ENCODE data around the gene SH3PXD2A. TPM values are rescaled to one million over a fixed set of nuclear protein-coding genes. Genes with fewer than 3 reads are reported as not detected.

The SH3PXD2A gene
- total RNA-seq, 1 experiment from 2014 or later: 6.3 TPM

DNA sequence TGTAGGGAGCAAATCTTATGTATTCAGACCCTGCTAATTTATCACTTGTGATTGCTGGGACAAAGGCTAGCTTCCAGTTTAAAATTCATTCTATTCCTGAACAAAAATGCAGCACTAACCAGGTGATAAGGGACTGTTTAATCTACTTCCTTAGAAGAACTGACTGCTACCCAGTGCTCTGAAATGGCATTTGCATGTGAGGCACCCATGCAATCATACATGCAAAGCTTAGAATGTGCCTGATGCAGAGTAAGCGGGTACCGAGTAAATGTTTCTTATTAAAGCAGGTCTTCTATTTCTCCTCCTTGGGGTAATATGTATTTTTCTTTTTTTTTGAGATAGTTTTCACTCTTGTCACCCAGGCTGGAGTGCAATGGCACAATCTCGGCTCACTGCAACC lies 307.4 kb downstream of the SH3PXD2A start:
- BruUV-seq (replicated peaks): no TSS peak
- no peaks in the 10 kb centered on the region for H3K36me3 ChIP-seq (ENCODE audit: control insufficient read depth, insufficient read depth, low read length)
- ChIA-PET CTCF (interaction anchor here (0.6 kb wide), 1 partner anchor 86 kb away, joined by 4 read pairs; no protein-coding TSS in a partner anchor), POLR2A (no interaction called here)
- no peaks in the 10 kb centered on the region for H3K36me3 Mint-ChIP-seq (ENCODE audit: insufficient read depth, unreplicated experiment)
- TF ChIP-seq, protein P1, sequence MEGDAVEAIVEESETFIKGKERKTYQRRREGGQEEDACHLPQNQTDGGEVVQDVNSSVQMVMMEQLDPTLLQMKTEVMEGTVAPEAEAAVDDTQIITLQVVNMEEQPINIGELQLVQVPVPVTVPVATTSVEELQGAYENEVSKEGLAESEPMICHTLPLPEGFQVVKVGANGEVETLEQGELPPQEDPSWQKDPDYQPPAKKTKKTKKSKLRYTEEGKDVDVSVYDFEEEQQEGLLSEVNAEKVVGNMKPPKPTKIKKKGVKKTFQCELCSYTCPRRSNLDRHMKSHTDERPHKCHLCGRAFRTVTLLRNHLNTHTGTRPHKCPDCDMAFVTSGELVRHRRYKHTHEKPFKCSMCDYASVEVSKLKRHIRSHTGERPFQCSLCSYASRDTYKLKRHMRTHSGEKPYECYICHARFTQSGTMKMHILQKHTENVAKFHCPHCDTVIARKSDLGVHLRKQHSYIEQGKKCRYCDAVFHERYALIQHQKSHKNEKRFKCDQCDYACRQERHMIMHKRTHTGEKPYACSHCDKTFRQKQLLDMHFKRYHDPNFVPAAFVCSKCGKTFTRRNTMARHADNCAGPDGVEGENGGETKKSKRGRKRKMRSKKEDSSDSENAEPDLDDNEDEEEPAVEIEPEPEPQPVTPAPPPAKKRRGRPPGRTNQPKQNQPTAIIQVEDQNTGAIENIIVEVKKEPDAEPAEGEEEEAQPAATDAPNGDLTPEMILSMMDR (IDR thresholded peaks at IDR 0.05; ENCODE audit: insufficient read depth in 1 of 2, low read depth in 1 of 2, low read length in 1 of 2, severe bottlenecking in 1 of 2, unreplicated experiment in 1 of 2): no peak
- no peak overlapping the region for H3K27ac Mint-ChIP-seq (ENCODE audit: unreplicated experiment)
- H3K4me1 ChIP-seq: peaks cover 5% of the 10 kb centered on the region
- DNase-seq: no peak
- no peaks in the 10 kb centered on the region for H3K27me3 ChIP-seq (replicated peaks; ENCODE audit: control insufficient read depth, insufficient read depth, low read length)
- no peaks in the 10 kb centered on the region for H3K9me3 ChIP-seq
- no peak overlapping the region for H3K4me3 Mint-ChIP-seq (ENCODE audit: unreplicated experiment)
- intact Hi-C loops (cut with micrococcal nuclease; ENCODE audit: unreplicated experiment): no loop called here
- H3K4me1 Mint-ChIP-seq (ENCODE audit: low read depth, unreplicated experiment): peaks cover 12% of the 10 kb centered on the region
- H3K4me3 ChIP-seq (ENCODE audit: low read depth, low read length): no peak overlapping the region
- no peaks in the 10 kb centered on the region for H3K9me3 Mint-ChIP-seq (ENCODE audit: unreplicated experiment)
- no peaks in the 10 kb centered on the region for H3K27me3 Mint-ChIP-seq (ENCODE audit: insufficient read depth, unreplicated experiment)

DNA sequence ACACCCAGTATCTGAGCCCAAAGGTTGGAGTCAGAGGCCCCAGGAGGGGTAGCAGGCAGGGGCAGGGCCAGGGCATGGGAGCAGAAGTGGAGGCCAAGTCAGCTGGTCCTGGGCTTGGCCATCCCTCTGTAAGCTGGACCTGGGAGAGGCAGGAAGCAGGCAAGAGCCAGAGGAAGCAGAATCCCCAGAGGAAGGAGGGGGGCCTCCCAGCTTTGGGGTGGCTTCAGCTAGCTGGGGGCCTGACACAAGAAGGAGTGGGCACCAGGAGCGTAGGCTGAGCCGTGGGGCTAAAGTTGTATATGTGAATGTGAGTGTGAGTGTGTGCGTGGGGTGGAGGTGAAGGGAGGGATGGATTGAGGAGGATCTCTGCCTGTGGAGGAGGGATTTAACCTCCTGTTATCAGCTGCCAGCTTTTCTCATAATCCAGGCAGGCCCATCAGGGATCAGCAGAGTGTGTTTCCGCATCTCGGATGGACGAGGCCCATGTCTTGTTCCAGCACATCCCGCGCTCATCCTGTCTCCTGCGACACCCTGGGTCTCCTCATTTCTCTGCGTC lies 307.9 kb downstream of the SH3PXD2A start:
- Histone ChIP-seq H3K9me3 (no peaks in the 10 kb centered on the region), H3K4me3 (ENCODE audit: low read depth, low read length) (no peak overlapping the region), H3K27me3 (replicated peaks; ENCODE audit: control insufficient read depth, insufficient read depth, low read length) (no peaks in the 10 kb centered on the region), H3K4me1 (peaks cover 10% of the 10 kb centered on the region), H3K36me3 (ENCODE audit: control insufficient read depth, insufficient read depth, low read length) (no peaks in the 10 kb centered on the region)
- CTCF ChIA-PET: interaction anchor here (0.5 to 1.0 kb wide), 3 partner anchors 18 to 1013 kb away, joined by 3 to 4 read pairs (median 3); no protein-coding TSS in a partner anchor
- peak in 1 of 2 experiments; percentile 24 for DNase-seq
- BruUV-seq (replicated peaks): no TSS peak
- no peaks in the 10 kb centered on the region for H3K9me3 Mint-ChIP-seq (ENCODE audit: unreplicated experiment)
- intact Hi-C loops (cut with micrococcal nuclease; ENCODE audit: unreplicated experiment): no loop called here
- peaks cover 12% of the 10 kb centered on the region for H3K4me1 Mint-ChIP-seq (ENCODE audit: low read depth, unreplicated experiment)
- no peak overlapping the region for H3K4me3 Mint-ChIP-seq (ENCODE audit: unreplicated experiment)
- H3K36me3 Mint-ChIP-seq (ENCODE audit: insufficient read depth, unreplicated experiment): no peaks in the 10 kb centered on the region
- H3K27ac Mint-ChIP-seq (ENCODE audit: unreplicated experiment): no peak overlapping the region
- TF ChIP-seq, protein P1 (IDR thresholded peaks at IDR 0.05; ENCODE audit: insufficient read depth in 1 of 2, low read depth in 1 of 2, low read length in 1 of 2, severe bottlenecking in 1 of 2, unreplicated experiment in 1 of 2): no peak
- POLR2A ChIA-PET: no interaction called here
- no peaks in the 10 kb centered on the region for H3K27me3 Mint-ChIP-seq (ENCODE audit: insufficient read depth, unreplicated experiment)

DNA sequence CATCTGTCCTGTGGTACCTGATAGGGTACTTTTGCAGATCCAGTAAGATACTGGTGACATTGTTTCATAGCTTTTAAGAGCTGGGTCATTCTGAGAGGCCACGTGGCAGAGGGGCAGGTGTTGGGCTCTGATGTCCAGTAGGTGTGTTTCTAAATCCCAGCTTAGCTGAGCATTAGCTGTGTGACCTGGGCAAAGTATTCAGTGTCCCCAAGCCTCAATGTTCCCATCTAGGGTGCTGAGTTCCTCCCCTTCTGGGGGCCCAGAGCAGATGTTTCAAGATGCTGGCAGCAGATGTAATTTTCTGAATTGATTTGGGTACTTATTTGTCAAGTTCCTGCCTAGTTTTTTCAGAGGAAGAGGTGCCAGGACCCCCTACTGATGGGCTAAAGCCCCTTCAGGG lies 309.0 kb downstream of the SH3PXD2A start:
- no peaks in the 10 kb centered on the region for H3K9me3 Mint-ChIP-seq (ENCODE audit: unreplicated experiment)
- no peak overlapping the region for H3K27ac Mint-ChIP-seq (ENCODE audit: unreplicated experiment)
- Histone ChIP-seq H3K27me3 (replicated peaks; ENCODE audit: control insufficient read depth, insufficient read depth, low read length) (no peaks in the 10 kb centered on the region), H3K36me3 (ENCODE audit: control insufficient read depth, insufficient read depth, low read length) (no peaks in the 10 kb centered on the region), H3K4me3 (ENCODE audit: low read depth, low read length) (no peak overlapping the region), H3K9me3 (no peaks in the 10 kb centered on the region), H3K4me1 (peaks cover 12% of the 10 kb centered on the region)
- ChIA-PET CTCF (interaction anchor here (1.0 kb wide), 1 partner anchor 19 kb away, joined by 3 read pairs; no protein-coding TSS in a partner anchor), POLR2A (no interaction called here)
- TF ChIP-seq, protein P1 (IDR thresholded peaks at IDR 0.05; ENCODE audit: insufficient read depth in 1 of 2, low read depth in 1 of 2, low read length in 1 of 2, severe bottlenecking in 1 of 2, unreplicated experiment in 1 of 2): no peak
- H3K36me3 Mint-ChIP-seq (ENCODE audit: insufficient read depth, unreplicated experiment): no peaks in the 10 kb centered on the region
- peaks cover 12% of the 10 kb centered on the region for H3K4me1 Mint-ChIP-seq (ENCODE audit: low read depth, unreplicated experiment)
- BruUV-seq (replicated peaks): no TSS peak
- peak in 1 of 2 experiments; percentile 5 for DNase-seq
- no peak overlapping the region for H3K4me3 Mint-ChIP-seq (ENCODE audit: unreplicated experiment)
- intact Hi-C loops (cut with micrococcal nuclease; ENCODE audit: unreplicated experiment): no loop called here
- no peaks in the 10 kb centered on the region for H3K27me3 Mint-ChIP-seq (ENCODE audit: insufficient read depth, unreplicated experiment)

All from Caco-2 (cell line).